GM23338 (cell line): ENCODE measurements around the gene TDO2. TPM values are rescaled to one million over a fixed set of nuclear protein-coding genes. Genes with fewer than 3 reads are reported as not detected.

Experiments
- ATAC-seq: fragments of 200-7000 bp; cut with Tn5 transposase; 3 replicates; pipeline ENCODE4 v1.9.1; 2020
- DNase-seq: peaks from one replicate; pipeline ENCODE4 v3.0.0-alpha.2; 2015; ENCODE audit warnings: low spot score
- H2AFZ ChIP-seq: fragments of 200-600 bp; sonication (generic); 2 replicates; pipeline ENCODE4 v1.8.0; 2016; ENCODE audit warnings: antibody characterized with exemption, mild to moderate bottlenecking, moderate library complexity
- H3F3A ChIP-seq: fragments of 200-600 bp; sonication (generic); replicated peaks from 2 replicates; pipeline ENCODE4 v1.8.0; 2017; ENCODE audit warnings: antibody characterized with exemption, mixed run types, low read depth
- H3K27ac ChIP-seq: fragments of 200-600 bp; sonication (generic); 2 replicates; pipeline ENCODE4 v1.6.1; 2016; ENCODE audit warnings: low read depth
- H3K27me3 ChIP-seq: fragments of 200-600 bp; sonication (generic); 2 replicates; pipeline ENCODE4 v1.8.0; 2016; ENCODE audit warnings: mild to moderate bottlenecking, mixed run types, moderate library complexity; ENCODE audit not compliant: insufficient read depth
- H3K36me3 ChIP-seq: fragments of 200-600 bp; sonication (generic); 2 replicates; pipeline ENCODE4 v1.8.0; 2016; ENCODE audit warnings: mild to moderate bottlenecking; ENCODE audit not compliant: insufficient read depth
- H3K4me1 ChIP-seq: fragments of 200-600 bp; sonication (generic); 2 replicates; pipeline ENCODE4 v1.8.0; 2016; ENCODE audit warnings: mild to moderate bottlenecking, moderate library complexity; ENCODE audit not compliant: insufficient read depth
- H3K4me2 ChIP-seq: fragments of 200-600 bp; sonication (generic); 2 replicates; pipeline ENCODE4 v1.7.1; 2017; ENCODE audit warnings: mixed run types
- H3K4me3 ChIP-seq: fragments of 200-600 bp; sonication (generic); 2 replicates; pipeline ENCODE4 v1.6.1; 2016; ENCODE audit warnings: mixed run types
- H3K79me2 ChIP-seq: fragments of 200-600 bp; sonication (generic); replicated peaks from 2 replicates; pipeline ENCODE4 v1.8.0; 2017; ENCODE audit warnings: mild to moderate bottlenecking; ENCODE audit not compliant: insufficient read depth
- H3K9me2 ChIP-seq: fragments of 200-600 bp; sonication (generic); 2 replicates; pipeline ENCODE4 v1.8.0; 2017; ENCODE audit not compliant: insufficient read depth
- H4K20me1 ChIP-seq: fragments of 200-600 bp; sonication (generic); replicated peaks from 2 replicates; pipeline ENCODE4 v1.8.0; 2017; ENCODE audit warnings: mild to moderate bottlenecking; ENCODE audit not compliant: insufficient read depth
- H3K27ac Mint-ChIP-seq: 2 replicates; pipeline ENCODE4 v1.8.0; 2020; ENCODE audit warnings: inconsistent platforms, mild to moderate bottlenecking, moderate library complexity, mixed read lengths
- H3K27me3 Mint-ChIP-seq: 3 replicates; pipeline ENCODE4 v1.8.0; 2022; ENCODE audit warnings: low read depth, mild to moderate bottlenecking, moderate library complexity, mixed read lengths, inconsistent platforms; ENCODE audit not compliant: insufficient read depth, poor library complexity
- H3K36me3 Mint-ChIP-seq: 3 replicates; pipeline ENCODE4 v1.8.0; 2021; ENCODE audit warnings: low read depth, mild to moderate bottlenecking, inconsistent platforms, moderate library complexity, mixed read lengths
- H3K4me1 Mint-ChIP-seq: 3 replicates; pipeline ENCODE4 v1.8.0; 2020; ENCODE audit warnings: mild to moderate bottlenecking, inconsistent platforms, mixed read lengths
- H3K4me3 Mint-ChIP-seq: 3 replicates; pipeline ENCODE4 v1.8.0; 2021; ENCODE audit warnings: moderate library complexity, mild to moderate bottlenecking, inconsistent platforms, mixed read lengths
- H3K9me3 Mint-ChIP-seq: 3 replicates; pipeline ENCODE4 v1.8.0; 2020; ENCODE audit warnings: moderate library complexity, mild to moderate bottlenecking, inconsistent platforms, mixed read lengths
- CREB1 ChIP-seq: fragments of 250-450 bp; sonication (Bioruptor Pico); IDR thresholded peaks from 2 replicates; pipeline ENCODE4 v1.5.0; 2020; ENCODE audit warnings: low read depth, mild to moderate bottlenecking, moderate library complexity
- CTCF ChIP-seq, 2 experiments: fragments of 200-600 bp in 1 of 2; sonication (generic) in 1 of 2; conservative IDR thresholded peaks; 2 replicates each; pipeline versions ENCODE4 v1.5.1 to v1.6.1; 2016 to 2017; ENCODE audit warnings: antibody characterized with exemption in 2 of 2, low read depth in 2 of 2, mild to moderate bottlenecking in 2 of 2, moderate library complexity in 1 of 2
- ETS1 ChIP-seq: IDR thresholded peaks from 2 replicates; pipeline ENCODE4 v1.6.1; 2016; ENCODE audit warnings: antibody characterized with exemption
- EZH2 ChIP-seq: fragments of 200-600 bp; sonication (generic); IDR thresholded peaks from one replicate; pipeline ENCODE4 v1.8.0; 2017; ENCODE audit warnings: antibody characterized with exemption, mild to moderate bottlenecking, low read depth; ENCODE audit not compliant: unreplicated experiment
- EZH2phosphoT487 ChIP-seq: fragments of 200-600 bp; sonication (generic); IDR thresholded peaks from one replicate; pipeline ENCODE4 v1.8.1; 2018; ENCODE audit warnings: antibody characterized with exemption; ENCODE audit not compliant: unreplicated experiment
- JUNB ChIP-seq: IDR thresholded peaks from one replicate; pipeline ENCODE4 v1.6.1; 2016; ENCODE audit warnings: antibody characterized with exemption; ENCODE audit not compliant: unreplicated experiment
- NANOG ChIP-seq: IDR thresholded peaks from 2 replicates; pipeline ENCODE4 v1.6.1; 2016; ENCODE audit warnings: antibody characterized with exemption, borderline replicate concordance
- POLR2AphosphoS5 ChIP-seq: IDR thresholded peaks from 2 replicates; pipeline ENCODE4 v1.6.1; 2016; ENCODE audit warnings: antibody characterized with exemption, low read depth
- STAT1 ChIP-seq: IDR thresholded peaks from one replicate; pipeline ENCODE4 v1.6.1; 2016; ENCODE audit warnings: antibody characterized with exemption; ENCODE audit not compliant: unreplicated experiment
- ZNF114 ChIP-seq: fragments of 250-450 bp; sonication (Bioruptor Pico); IDR thresholded peaks from 2 replicates; pipeline ENCODE4 v1.5.0; 2020; ENCODE audit warnings: mild to moderate bottlenecking, moderate library complexity
- ZNF331 ChIP-seq: fragments of 250-450 bp; sonication (Bioruptor Pico); IDR thresholded peaks from 2 replicates; pipeline ENCODE4 v1.5.0; 2020; ENCODE audit warnings: low read depth, mild to moderate bottlenecking, moderate library complexity
- polyA plus RNA-seq: library from polyadenylated mRNA; unstranded; fragments of >200 nt; fragmentation: Nextera tagmentation; extraction: Ambion mirVana; gene quantifications from 2 replicates; pipeline ENCODE4 v1.2.1, GENCODE V29; 2016
- total RNA-seq: library from RNA; depleted of rRNA; stranded (reverse); fragments of >200 nt; shearing (Covaris generic); gene quantifications from 2 replicates; pipeline ENCODE4 v1.2.3, GENCODE V29; 2014
- TF ChIP-seq, protein P1 (sequence below): IDR thresholded peaks from one replicate; pipeline ENCODE4 v1.6.1; 2018; ENCODE audit warnings: antibody characterized with exemption; ENCODE audit not compliant: unreplicated experiment
- TF ChIP-seq, protein P2 (sequence below): fragments of 250-450 bp; sonication (Bioruptor Pico); IDR thresholded peaks from 2 replicates; pipeline ENCODE4 v1.5.0; 2020; ENCODE audit warnings: mild to moderate bottlenecking, moderate library complexity

Gene TDO2
- total and polyA plus RNA-seq, 2 experiments from 2014 or later, result 0.10 TPM; not detected in 1

GRCh38 chr4:155887847-155888570 lies 15.5 kb upstream of the TDO2 start:
- H3K9me2 ChIP-seq, result peaks cover 2% of the 10 kb centered on the region; the same call in 1 of the 2 replicates
- Mint-ChIP-seq H3K36me3 (peaks cover 36% of the 10 kb centered on the region), H3K27ac (no peak overlapping the region), H3K4me3 (no peak overlapping the region), H3K27me3 (peaks cover 2% of the 10 kb centered on the region), H3K4me1 (peaks cover 3% of the 10 kb centered on the region; the same call in 2 of the 3 replicates), H3K9me3 (peaks cover 41% of the 10 kb centered on the region)
- no peaks in the 10 kb centered on the region for H4K20me1 ChIP-seq
- H2AFZ ChIP-seq, result no peak overlapping the region
- H3K79me2 ChIP-seq, result no peaks in the 10 kb centered on the region
- H3F3A ChIP-seq, result no peaks in the 10 kb centered on the region
- no peak overlapping the region for H3K27ac ChIP-seq
- H3K27me3 ChIP-seq, result no peaks in the 10 kb centered on the region
- TF ChIP-seq ZNF114 (CRISPR knock-in tag) (no peak), STAT1 (no peak), CTCF (conservative IDR thresholded peaks at IDR 0.05; ENCODE audit: low read depth in 2 of 2) (no peak), EZH2 (no peak), NANOG (no peak), ETS1 (no peak), ZNF331 (no peak), JUNB (no peak), EZH2phosphoT487 (no peak), POLR2AphosphoS5 (no peak), CREB1 (no peak)
- TF ChIP-seq, protein P1, sequence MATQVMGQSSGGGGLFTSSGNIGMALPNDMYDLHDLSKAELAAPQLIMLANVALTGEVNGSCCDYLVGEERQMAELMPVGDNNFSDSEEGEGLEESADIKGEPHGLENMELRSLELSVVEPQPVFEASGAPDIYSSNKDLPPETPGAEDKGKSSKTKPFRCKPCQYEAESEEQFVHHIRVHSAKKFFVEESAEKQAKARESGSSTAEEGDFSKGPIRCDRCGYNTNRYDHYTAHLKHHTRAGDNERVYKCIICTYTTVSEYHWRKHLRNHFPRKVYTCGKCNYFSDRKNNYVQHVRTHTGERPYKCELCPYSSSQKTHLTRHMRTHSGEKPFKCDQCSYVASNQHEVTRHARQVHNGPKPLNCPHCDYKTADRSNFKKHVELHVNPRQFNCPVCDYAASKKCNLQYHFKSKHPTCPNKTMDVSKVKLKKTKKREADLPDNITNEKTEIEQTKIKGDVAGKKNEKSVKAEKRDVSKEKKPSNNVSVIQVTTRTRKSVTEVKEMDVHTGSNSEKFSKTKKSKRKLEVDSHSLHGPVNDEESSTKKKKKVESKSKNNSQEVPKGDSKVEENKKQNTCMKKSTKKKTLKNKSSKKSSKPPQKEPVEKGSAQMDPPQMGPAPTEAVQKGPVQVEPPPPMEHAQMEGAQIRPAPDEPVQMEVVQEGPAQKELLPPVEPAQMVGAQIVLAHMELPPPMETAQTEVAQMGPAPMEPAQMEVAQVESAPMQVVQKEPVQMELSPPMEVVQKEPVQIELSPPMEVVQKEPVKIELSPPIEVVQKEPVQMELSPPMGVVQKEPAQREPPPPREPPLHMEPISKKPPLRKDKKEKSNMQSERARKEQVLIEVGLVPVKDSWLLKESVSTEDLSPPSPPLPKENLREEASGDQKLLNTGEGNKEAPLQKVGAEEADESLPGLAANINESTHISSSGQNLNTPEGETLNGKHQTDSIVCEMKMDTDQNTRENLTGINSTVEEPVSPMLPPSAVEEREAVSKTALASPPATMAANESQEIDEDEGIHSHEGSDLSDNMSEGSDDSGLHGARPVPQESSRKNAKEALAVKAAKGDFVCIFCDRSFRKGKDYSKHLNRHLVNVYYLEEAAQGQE, result no peak
- TF ChIP-seq, protein P2, sequence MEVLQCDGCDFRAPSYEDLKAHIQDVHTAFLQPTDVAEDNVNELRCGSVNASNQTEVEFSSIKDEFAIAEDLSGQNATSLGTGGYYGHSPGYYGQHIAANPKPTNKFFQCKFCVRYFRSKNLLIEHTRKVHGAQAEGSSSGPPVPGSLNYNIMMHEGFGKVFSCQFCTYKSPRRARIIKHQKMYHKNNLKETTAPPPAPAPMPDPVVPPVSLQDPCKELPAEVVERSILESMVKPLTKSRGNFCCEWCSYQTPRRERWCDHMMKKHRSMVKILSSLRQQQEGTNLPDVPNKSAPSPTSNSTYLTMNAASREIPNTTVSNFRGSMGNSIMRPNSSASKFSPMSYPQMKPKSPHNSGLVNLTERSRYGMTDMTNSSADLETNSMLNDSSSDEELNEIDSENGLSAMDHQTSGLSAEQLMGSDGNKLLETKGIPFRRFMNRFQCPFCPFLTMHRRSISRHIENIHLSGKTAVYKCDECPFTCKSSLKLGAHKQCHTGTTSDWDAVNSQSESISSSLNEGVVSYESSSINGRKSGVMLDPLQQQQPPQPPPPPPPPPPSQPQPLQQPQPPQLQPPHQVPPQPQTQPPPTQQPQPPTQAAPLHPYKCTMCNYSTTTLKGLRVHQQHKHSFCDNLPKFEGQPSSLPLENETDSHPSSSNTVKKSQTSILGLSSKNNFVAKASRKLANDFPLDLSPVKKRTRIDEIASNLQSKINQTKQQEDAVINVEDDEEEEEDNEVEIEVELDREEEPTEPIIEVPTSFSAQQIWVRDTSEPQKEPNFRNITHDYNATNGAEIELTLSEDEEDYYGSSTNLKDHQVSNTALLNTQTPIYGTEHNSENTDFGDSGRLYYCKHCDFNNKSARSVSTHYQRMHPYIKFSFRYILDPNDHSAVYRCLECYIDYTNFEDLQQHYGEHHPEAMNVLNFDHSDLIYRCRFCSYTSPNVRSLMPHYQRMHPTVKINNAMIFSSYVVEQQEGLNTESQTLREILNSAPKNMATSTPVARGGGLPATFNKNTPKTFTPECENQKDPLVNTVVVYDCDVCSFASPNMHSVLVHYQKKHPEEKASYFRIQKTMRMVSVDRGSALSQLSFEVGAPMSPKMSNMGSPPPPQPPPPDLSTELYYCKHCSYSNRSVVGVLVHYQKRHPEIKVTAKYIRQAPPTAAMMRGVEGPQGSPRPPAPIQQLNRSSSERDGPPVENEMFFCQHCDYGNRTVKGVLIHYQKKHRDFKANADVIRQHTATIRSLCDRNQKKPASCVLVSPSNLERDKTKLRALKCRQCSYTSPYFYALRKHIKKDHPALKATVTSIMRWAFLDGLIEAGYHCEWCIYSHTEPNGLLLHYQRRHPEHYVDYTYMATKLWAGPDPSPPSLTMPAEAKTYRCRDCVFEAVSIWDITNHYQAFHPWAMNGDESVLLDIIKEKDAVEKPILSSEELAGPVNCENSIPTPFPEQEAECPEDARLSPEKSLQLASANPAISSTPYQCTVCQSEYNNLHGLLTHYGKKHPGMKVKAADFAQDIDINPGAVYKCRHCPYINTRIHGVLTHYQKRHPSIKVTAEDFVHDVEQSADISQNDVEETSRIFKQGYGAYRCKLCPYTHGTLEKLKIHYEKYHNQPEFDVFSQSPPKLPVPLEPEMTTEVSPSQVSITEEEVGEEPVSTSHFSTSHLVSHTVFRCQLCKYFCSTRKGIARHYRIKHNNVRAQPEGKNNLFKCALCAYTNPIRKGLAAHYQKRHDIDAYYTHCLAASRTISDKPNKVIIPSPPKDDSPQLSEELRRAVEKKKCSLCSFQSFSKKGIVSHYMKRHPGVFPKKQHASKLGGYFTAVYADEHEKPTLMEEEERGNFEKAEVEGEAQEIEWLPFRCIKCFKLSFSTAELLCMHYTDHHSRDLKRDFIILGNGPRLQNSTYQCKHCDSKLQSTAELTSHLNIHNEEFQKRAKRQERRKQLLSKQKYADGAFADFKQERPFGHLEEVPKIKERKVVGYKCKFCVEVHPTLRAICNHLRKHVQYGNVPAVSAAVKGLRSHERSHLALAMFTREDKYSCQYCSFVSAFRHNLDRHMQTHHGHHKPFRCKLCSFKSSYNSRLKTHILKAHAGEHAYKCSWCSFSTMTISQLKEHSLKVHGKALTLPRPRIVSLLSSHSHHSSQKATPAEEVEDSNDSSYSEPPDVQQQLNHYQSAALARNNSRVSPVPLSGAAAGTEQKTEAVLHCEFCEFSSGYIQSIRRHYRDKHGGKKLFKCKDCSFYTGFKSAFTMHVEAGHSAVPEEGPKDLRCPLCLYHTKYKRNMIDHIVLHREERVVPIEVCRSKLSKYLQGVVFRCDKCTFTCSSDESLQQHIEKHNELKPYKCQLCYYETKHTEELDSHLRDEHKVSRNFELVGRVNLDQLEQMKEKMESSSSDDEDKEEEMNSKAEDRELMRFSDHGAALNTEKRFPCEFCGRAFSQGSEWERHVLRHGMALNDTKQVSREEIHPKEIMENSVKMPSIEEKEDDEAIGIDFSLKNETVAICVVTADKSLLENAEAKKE (CRISPR knock-in tag), result no peak
- H3K4me2 ChIP-seq, result no peak overlapping the region
- H3K36me3 ChIP-seq, result no peaks in the 10 kb centered on the region
- ATAC-seq, result no peak
- DNase-seq, result no peak
- H3K4me3 ChIP-seq, result no peak overlapping the region
- no peaks in the 10 kb centered on the region for H3K4me1 ChIP-seq
